ENCODE measurements around the gene CACNA2D3. TPM values are rescaled to one million over a fixed set of nuclear protein-coding genes. Genes with fewer than 3 reads are reported as not detected.

The CACNA2D3 gene
- total RNA-seq, 1 donor, result 4.3 TPM

GRCh38 chr3:54274607-54275006 lies 152.3 kb downstream of the CACNA2D3 start:
- no peak for DNase-seq (ENCODE audit: low read depth)
- H3K4me3 ChIP-seq (ENCODE audit: low read depth, low read length), result no peak overlapping the region
- TF ChIP-seq, protein P1, sequence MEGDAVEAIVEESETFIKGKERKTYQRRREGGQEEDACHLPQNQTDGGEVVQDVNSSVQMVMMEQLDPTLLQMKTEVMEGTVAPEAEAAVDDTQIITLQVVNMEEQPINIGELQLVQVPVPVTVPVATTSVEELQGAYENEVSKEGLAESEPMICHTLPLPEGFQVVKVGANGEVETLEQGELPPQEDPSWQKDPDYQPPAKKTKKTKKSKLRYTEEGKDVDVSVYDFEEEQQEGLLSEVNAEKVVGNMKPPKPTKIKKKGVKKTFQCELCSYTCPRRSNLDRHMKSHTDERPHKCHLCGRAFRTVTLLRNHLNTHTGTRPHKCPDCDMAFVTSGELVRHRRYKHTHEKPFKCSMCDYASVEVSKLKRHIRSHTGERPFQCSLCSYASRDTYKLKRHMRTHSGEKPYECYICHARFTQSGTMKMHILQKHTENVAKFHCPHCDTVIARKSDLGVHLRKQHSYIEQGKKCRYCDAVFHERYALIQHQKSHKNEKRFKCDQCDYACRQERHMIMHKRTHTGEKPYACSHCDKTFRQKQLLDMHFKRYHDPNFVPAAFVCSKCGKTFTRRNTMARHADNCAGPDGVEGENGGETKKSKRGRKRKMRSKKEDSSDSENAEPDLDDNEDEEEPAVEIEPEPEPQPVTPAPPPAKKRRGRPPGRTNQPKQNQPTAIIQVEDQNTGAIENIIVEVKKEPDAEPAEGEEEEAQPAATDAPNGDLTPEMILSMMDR (IDR thresholded peaks at IDR 0.05; ENCODE audit: insufficient read depth, low read depth, low read length), result no peak

DNA sequence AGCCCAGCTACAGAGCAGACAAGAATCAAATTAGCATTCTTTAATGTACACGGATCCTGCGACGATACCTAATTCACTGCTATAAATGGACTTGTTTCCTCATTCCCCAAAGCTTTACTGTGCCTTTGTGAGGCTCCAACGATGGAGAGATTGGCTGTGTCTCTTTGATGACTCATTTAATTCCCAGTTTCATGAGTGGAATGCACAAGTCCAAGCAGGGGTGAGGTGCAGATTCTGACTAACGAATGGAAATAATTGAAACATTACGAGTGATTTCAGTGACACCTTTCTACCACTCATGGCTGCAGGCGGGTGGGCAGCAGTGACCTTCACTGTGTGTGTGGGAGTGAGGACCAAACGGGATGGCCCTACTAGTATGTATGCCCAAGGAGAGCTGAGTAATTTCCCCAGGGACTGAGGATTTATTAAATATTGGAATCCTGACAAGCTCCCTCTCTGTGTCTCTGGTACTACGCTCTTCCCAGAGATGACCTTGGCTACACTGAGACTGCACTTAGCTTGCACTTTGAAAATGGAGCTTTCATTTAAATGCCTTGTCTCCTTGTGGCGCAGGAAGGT lies 156.7 kb downstream of the CACNA2D3 start:
- no peak for DNase-seq (ENCODE audit: low read depth)
- TF ChIP-seq, protein P1 (IDR thresholded peaks at IDR 0.05; ENCODE audit: insufficient read depth, low read depth, low read length), result no peak
- H3K4me3 ChIP-seq (ENCODE audit: low read depth, low read length), result no peak overlapping the region

DNA sequence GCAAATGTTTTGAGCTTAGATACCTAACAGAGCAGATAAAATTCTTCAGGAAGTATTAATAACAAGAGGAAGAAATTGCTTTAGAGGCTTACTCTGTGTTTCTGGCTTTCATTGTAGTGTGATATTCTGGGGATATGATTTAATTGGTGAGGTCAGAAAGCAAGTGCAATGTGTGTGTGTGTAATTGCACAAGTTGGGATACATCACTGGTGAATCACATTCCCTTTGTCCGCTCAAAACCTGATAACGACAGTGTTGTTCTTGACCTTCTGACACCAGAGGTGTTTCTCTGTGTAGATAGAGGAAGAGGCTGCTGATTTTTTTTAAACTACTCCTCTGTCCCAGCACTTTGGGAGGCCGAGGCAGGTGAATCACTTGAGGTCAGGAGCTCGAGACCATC lies 161.1 kb downstream of the CACNA2D3 start:
- DNase-seq (ENCODE audit: low read depth), result no peak
- TF ChIP-seq, protein P1 (IDR thresholded peaks at IDR 0.05; ENCODE audit: insufficient read depth, low read depth, low read length), result no peak
- no peak overlapping the region for H3K4me3 ChIP-seq (ENCODE audit: low read depth, low read length)

- DNase-seq (ENCODE audit: low read depth), result no peak
- no peak overlapping the region for H3K4me3 ChIP-seq (ENCODE audit: low read depth, low read length)
- TF ChIP-seq, protein P1 (IDR thresholded peaks at IDR 0.05; ENCODE audit: insufficient read depth, low read depth, low read length), result no peak
Measured at GRCh38 chr3:54294214-54294613, 171.9 kb downstream of the CACNA2D3 start.

- DNase-seq (ENCODE audit: low read depth), result no peak
- no peak overlapping the region for H3K4me3 ChIP-seq (ENCODE audit: low read depth, low read length)
- TF ChIP-seq, protein P1 (IDR thresholded peaks at IDR 0.05; ENCODE audit: insufficient read depth, low read depth, low read length), result no peak
Measured at GRCh38 chr3:54296531-54296930, 174.2 kb downstream of the CACNA2D3 start.

DNA sequence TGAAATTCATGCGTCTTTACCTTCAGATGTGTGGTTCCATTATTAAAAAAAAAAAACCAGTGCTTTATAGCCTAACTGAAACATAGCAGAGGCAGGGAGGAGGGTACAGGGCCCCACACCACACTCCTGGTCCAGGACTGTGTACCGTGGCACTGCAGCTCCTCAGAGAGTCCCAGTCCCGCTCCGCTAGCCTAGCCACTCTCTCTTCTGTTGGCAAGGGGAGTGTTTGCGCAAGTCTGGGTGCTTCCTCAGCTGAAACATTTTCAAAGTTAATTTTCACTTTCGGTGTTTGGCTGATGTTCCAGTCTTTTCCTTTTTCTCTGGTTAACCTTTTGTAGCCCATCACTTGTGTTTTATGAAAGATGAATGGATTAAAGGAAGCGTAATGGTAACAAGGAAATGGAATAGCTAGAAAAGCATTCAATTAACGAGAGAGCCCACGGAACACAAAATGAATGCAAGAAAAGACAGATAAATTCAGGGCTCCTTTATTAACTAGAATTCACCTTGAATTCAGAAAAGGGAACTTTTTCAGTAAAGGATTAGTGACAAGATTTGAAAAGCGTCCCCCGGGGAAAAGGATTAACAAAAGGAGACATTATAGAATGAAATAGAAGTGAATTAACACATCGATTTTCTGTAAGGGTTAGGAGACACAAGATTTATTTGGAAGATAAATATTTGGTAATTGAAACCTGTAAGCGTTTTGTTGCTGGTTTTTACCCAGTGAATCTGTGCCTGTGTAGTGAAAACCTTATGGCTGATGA lies 177.0 kb downstream of the CACNA2D3 start:
- DNase-seq (ENCODE audit: low read depth), result no peak
- TF ChIP-seq, protein P1 (IDR thresholded peaks at IDR 0.05; ENCODE audit: insufficient read depth, low read depth, low read length), result no peak
- no peak overlapping the region for H3K4me3 ChIP-seq (ENCODE audit: low read depth, low read length)
